ENCODE data around the gene CEND1.

CEND1 gene

DNA sequence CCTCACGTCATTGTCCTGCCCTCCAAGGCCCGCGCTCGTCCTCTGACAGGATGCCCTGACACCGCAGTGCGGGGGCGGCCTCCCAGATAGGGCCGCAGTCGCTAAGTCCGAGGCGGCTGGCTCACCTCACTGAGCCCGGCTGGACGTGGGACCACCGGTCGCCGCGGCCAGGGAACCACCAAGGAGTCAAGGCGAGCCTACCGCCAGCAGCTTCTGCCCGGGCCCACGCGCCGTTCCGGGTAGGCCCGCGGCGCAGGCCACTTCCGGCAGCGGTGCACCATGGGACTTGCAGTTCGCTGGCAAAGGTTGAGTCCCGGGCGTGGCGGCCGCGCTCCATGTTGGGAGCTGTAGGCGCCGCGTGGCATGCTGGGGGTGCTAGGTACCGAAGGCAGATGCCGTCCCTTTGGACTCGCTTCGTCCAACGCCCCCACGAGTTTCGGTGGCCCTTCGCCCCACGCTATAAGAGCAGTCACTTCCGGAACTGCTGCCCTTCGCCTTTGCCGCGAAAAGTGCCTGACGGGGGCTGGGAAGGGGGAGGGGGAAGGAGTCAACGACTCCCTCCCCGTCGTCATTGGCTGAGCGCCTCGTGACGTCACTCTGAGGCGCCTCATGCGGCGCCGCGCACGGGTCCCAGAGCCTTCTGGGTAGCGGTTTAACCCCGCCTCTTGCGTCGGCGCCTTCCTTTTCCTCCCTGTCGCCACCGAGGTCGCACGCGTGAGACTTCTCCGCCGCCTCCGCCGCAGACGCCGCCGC lies 19.6 kb upstream of the CEND1 start, which contains the start of gene RPLP2:
Gene RPLP2 (plus strand): TSS at position 681 of the 753 bp plus-strand sequence. CDS start 268 bp downstream, outside the sequence.
- Histone ChIP-seq H4K20me1 (ENCODE audit: insufficient read depth, low read length) (peaks cover 15% of the 10 kb centered on the region), H3K36me3 (replicated peaks; ENCODE audit: insufficient read depth, low read length) (peaks cover 15% of the 10 kb centered on the region), H3K27ac (ENCODE audit: low read length) (peak within 1 kb of the TSS; percentile 96), H3K4me1 (ENCODE audit: low read length) (peaks cover 13% of the 10 kb centered on the region), H3K4me3 (ENCODE audit: low read length) (peak within 1 kb of the TSS; percentile 100), H3K4me2 (ENCODE audit: low read depth, low read length) (peak within 1 kb of the TSS; percentile 95), H3K79me2 (ENCODE audit: low read length) (peaks cover 54% of the 10 kb centered on the region), H3F3A (ENCODE audit: insufficient read depth, low read length) (peaks cover 51% of the 10 kb centered on the region), H2AFZ (ENCODE audit: low read length) (peak within 1 kb of the TSS; percentile 95), H3K9me3 (replicated peaks; ENCODE audit: insufficient read depth, low read length) (no peaks in the 10 kb centered on the region), H3K9me2 (replicated peaks; ENCODE audit: insufficient read depth, low read length) (no peaks in the 10 kb centered on the region), H3K9ac (ENCODE audit: low read length) (peak within 1 kb of the TSS; percentile 96), H3K27me3 (replicated peaks; ENCODE audit: insufficient read depth, low read length) (no peaks in the 10 kb centered on the region)
- DNase-seq = peak; percentile 98
- TF ChIP-seq, protein P1, sequence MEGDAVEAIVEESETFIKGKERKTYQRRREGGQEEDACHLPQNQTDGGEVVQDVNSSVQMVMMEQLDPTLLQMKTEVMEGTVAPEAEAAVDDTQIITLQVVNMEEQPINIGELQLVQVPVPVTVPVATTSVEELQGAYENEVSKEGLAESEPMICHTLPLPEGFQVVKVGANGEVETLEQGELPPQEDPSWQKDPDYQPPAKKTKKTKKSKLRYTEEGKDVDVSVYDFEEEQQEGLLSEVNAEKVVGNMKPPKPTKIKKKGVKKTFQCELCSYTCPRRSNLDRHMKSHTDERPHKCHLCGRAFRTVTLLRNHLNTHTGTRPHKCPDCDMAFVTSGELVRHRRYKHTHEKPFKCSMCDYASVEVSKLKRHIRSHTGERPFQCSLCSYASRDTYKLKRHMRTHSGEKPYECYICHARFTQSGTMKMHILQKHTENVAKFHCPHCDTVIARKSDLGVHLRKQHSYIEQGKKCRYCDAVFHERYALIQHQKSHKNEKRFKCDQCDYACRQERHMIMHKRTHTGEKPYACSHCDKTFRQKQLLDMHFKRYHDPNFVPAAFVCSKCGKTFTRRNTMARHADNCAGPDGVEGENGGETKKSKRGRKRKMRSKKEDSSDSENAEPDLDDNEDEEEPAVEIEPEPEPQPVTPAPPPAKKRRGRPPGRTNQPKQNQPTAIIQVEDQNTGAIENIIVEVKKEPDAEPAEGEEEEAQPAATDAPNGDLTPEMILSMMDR (IDR thresholded peaks at IDR 0.05; ENCODE audit: low read length) = no peak
- TF ChIP-seq EZH2 (optimal IDR thresholded peaks at IDR 0.05; ENCODE audit: low read depth, low read length) (no peak), EZH2phosphoT487 (IDR thresholded peaks at IDR 0.05; ENCODE audit: low read length) (no peak)

DNA sequence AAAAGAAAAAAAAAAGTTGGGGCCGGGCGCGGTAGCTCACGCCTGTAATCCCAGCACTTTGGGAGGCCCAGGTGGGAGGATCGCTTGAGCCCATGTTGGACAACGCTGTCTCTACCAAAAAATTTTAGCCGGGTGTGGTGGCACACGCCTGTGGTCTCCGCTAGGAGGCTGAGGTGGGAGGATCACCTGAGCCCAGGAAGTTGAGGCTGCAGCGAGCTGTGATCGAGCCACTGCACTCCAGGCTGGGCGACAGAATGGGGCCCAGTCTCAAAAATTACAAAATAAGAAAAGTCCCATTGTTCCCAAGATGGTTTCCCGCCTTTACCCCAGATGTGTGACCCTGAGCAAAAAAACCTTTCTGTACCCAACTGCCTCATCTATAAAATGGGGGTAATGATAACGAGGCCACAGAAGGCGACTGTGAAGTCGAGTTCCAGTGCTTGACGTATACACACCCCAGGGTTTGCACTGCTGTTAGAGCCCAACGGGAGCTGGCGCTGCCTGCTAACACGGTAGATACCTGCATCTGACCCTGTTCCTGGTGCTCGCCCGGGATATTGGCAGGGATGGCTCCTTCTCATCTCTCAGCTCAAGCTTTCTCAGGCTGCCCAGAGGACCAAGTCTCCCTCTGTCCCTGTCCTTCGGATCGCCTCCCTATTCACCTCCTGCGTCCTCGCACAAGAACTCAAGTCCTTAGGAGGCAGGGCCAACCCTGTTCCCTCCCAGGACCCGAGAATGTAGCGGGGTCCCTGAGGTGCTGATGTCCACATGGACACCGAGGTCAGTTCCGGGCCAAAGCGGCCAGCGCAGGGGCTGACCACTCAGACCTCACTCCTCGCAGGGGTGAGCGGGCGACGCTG lies 18.8 kb upstream of the CEND1 start:
- Histone ChIP-seq H3K4me2 (ENCODE audit: low read depth, low read length) (peak overlapping the region; percentile 95), H3K27me3 (replicated peaks; ENCODE audit: insufficient read depth, low read length) (no peaks in the 10 kb centered on the region), H3K9me3 (replicated peaks; ENCODE audit: insufficient read depth, low read length) (no peaks in the 10 kb centered on the region), H4K20me1 (ENCODE audit: insufficient read depth, low read length) (peaks cover 15% of the 10 kb centered on the region), H3F3A (ENCODE audit: insufficient read depth, low read length) (peaks cover 46% of the 10 kb centered on the region), H3K27ac (ENCODE audit: low read length) (peak overlapping the region; percentile 96), H3K9ac (ENCODE audit: low read length) (peak overlapping the region; percentile 96), H3K79me2 (ENCODE audit: low read length) (peaks cover 62% of the 10 kb centered on the region), H3K9me2 (replicated peaks; ENCODE audit: insufficient read depth, low read length) (no peaks in the 10 kb centered on the region), H3K4me1 (ENCODE audit: low read length) (peaks cover 17% of the 10 kb centered on the region), H2AFZ (ENCODE audit: low read length) (peak overlapping the region; percentile 95), H3K4me3 (ENCODE audit: low read length) (peak overlapping the region; percentile 100), H3K36me3 (replicated peaks; ENCODE audit: insufficient read depth, low read length) (peaks cover 15% of the 10 kb centered on the region)
- TF ChIP-seq, protein P1 (IDR thresholded peaks at IDR 0.05; ENCODE audit: low read length) = peak; percentile 11; the same call in 1 of the 2 replicates
- TF ChIP-seq EZH2 (optimal IDR thresholded peaks at IDR 0.05; ENCODE audit: low read depth, low read length) = no peak
- no peak for TF ChIP-seq EZH2phosphoT487 (IDR thresholded peaks at IDR 0.05; ENCODE audit: low read length)
- DNase-seq = peak; percentile 45

DNA sequence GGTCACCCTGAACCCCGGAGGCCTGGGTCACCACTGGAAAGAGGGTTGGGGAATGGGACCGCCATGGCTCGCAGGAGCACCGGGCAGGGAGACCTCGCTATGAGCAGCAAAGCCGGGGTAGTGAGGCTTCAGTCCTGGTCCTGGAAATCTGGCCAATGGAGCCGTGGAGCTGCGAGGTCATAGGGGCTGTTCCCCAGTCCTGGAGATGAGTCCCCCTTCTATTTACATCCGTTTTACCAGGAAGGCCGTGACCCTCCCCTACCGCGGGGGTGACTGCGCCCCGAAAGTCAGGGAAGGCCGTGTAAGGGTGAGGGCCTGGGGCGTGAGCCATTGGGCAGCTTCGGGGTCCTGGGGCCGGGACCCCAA lies 14.7 kb upstream of the CEND1 start:
- Histone ChIP-seq H2AFZ (ENCODE audit: low read length) (peak overlapping the region; percentile 74), H3K36me3 (replicated peaks; ENCODE audit: insufficient read depth, low read length) (no peaks in the 10 kb centered on the region), H3K27ac (ENCODE audit: low read length) (peak overlapping the region; percentile 18; the same call in 1 of the 2 replicates), H3K4me1 (ENCODE audit: low read length) (peaks cover 8% of the 10 kb centered on the region; the same call in 1 of the 2 replicates), H3K27me3 (replicated peaks; ENCODE audit: insufficient read depth, low read length) (no peaks in the 10 kb centered on the region), H3K9ac (ENCODE audit: low read length) (peak overlapping the region; percentile 85), H3K4me3 (ENCODE audit: low read length) (peak overlapping the region; percentile 95), H3K9me3 (replicated peaks; ENCODE audit: insufficient read depth, low read length) (no peaks in the 10 kb centered on the region), H3K9me2 (replicated peaks; ENCODE audit: insufficient read depth, low read length) (no peaks in the 10 kb centered on the region), H3F3A (ENCODE audit: insufficient read depth, low read length) (peaks cover 12% of the 10 kb centered on the region; the same call in 1 of the 2 replicates), H3K4me2 (ENCODE audit: low read depth, low read length) (peak overlapping the region; percentile 98), H3K79me2 (ENCODE audit: low read length) (peaks cover 45% of the 10 kb centered on the region), H4K20me1 (ENCODE audit: insufficient read depth, low read length) (no peaks in the 10 kb centered on the region)
- no peak for DNase-seq
- TF ChIP-seq EZH2phosphoT487 (IDR thresholded peaks at IDR 0.05; ENCODE audit: low read length) (no peak), EZH2 (optimal IDR thresholded peaks at IDR 0.05; ENCODE audit: low read depth, low read length) (no peak)
- TF ChIP-seq, protein P1 (IDR thresholded peaks at IDR 0.05; ENCODE audit: low read length) = no peak

Measured in MM.1S (cell line).